OCI-LY7 (cell line): Measurements from ENCODE around the gene ARL3.

Source experiments
- EZH2phosphoT487 ChIP-seq: fragments of 200-600 bp; sonication (generic); IDR thresholded peaks from 2 replicates; pipeline ENCODE4 v1.6.1; 2018; ENCODE audit warnings: low read depth, borderline replicate concordance, mild to moderate bottlenecking, mixed run types, antibody characterized with exemption, low read length, moderate library complexity, mixed read lengths
- TF ChIP-seq, protein P1 (sequence below): fragments of 200-600 bp; sonication (generic); conservative IDR thresholded peaks from 2 replicates; pipeline ENCODE4 v1.5.1; 2014; ENCODE audit warnings: mild to moderate bottlenecking, antibody characterized with exemption, low read length, moderate library complexity, mixed read lengths

DNA sequence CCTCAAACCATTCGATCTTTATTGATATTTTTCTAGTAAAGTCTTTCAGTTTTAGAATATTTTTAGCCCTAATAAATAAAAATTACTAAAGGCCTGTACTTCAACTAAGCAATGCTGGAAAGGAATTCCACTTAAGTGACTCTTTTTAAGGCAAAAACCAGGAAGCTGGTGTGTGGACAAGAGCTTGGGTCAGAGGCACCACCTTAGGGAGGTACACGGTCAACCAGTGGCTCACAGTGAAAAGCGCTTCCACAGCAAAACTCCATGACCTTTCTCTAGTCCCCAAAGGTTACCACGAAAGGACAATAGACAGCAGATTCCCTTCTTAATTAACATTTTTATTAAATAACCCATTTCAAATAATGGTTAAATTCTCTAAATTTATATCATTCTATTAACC lies 31.2 kb downstream of the ARL3 start:
- TF ChIP-seq, protein P1, sequence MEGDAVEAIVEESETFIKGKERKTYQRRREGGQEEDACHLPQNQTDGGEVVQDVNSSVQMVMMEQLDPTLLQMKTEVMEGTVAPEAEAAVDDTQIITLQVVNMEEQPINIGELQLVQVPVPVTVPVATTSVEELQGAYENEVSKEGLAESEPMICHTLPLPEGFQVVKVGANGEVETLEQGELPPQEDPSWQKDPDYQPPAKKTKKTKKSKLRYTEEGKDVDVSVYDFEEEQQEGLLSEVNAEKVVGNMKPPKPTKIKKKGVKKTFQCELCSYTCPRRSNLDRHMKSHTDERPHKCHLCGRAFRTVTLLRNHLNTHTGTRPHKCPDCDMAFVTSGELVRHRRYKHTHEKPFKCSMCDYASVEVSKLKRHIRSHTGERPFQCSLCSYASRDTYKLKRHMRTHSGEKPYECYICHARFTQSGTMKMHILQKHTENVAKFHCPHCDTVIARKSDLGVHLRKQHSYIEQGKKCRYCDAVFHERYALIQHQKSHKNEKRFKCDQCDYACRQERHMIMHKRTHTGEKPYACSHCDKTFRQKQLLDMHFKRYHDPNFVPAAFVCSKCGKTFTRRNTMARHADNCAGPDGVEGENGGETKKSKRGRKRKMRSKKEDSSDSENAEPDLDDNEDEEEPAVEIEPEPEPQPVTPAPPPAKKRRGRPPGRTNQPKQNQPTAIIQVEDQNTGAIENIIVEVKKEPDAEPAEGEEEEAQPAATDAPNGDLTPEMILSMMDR, result no peak
- no peak for TF ChIP-seq EZH2phosphoT487
